ENCODE data around the gene ZW10.
"Not testable (repeated sequence)": the region's sequence is repeated elsewhere in the genome, so short reads cannot be mapped to it uniquely, and the experiment has no call there.

Gene ZW10

GRCh38 chr11:113763040-113763439 is 10.5 kb downstream of the ZW10 start:
- not testable (repeated sequence) for DNase-seq (ENCODE audit: low read depth in 4 of 4, low spot score in 1 of 4)

GRCh38 chr11:113760241-113760640 is 13.3 kb downstream of the ZW10 start:
- no peak for DNase-seq (ENCODE audit: low read depth in 4 of 4, low spot score in 1 of 4)

- DNase-seq (ENCODE audit: low read depth in 4 of 4, low spot score in 1 of 4) = no peak
These were observed 20.6 kb downstream of the ZW10 start for GRCh38 chr11:113752932-113753331.

- DNase-seq (ENCODE audit: low read depth in 4 of 4, low spot score in 1 of 4) = no peak
These were observed 37.2 kb downstream of the ZW10 start for GRCh38 chr11:113736323-113736722.

DNA sequence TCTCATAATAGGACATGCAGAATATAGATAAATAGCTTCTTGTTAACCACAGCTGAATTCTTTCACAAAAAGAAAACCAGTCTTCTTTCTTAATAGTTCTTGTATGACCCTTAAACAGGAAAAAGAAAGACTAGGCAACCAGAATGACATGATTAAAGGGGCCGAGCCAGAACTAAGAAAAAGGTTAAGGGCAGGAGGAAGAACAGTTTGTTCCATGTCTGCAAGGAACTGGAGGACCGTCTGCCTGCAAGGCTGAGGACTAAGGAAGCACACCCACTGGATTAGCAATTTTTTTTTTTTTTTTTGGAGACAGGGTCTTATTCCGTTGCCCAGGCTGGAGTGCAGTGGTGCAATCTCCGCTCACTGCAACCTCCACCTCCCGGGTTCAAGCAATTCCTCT is 41.4 kb downstream of the ZW10 start:
- no peak for DNase-seq (ENCODE audit: low read depth in 4 of 4, low spot score in 1 of 4)

DNA sequence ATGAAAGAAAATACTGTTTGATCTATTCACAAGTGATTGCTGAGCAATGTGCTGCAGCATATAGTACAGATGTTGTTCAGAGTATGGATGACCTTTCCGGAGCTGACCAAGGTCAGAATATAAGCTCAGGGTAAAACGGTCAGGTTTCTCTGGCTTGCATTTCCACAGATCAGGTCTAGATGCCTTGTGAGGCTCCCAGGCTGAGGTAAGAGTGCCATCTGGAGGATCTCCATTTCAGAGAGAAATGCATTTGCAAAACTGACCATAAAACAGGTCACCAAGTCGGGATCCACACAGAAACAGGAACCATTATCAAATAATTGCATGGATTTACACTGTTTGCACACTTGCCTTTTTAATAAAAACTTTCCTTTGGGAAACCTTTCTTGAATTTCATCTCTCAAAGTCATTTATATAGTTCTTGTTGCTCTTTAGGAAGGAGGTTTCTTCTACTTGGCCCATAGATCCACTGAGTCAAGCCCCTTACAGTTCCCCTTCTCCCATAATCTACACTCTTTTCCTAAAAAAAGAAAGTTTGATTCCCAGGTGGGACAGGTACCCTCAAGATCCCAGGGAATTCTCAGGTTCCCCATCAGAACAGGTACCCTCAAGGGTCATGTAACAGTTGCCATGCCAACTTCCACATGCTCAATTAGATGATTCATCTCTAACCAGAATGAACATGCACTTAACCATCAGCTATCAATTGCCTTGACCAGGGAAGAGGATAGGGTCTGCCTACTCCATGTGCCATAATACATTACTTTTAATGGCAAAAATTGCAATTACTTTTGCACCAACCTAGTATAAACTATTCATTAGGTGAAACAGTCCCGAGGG is 42.4 kb downstream of the ZW10 start:
- DNase-seq (ENCODE audit: low read depth in 4 of 4, low spot score in 1 of 4) = no peak

- DNase-seq (ENCODE audit: low read depth in 4 of 4, low spot score in 1 of 4) = no peak
These were observed 44.0 kb downstream of the ZW10 start for GRCh38 chr11:113729456-113729855.

- no peak for DNase-seq (ENCODE audit: low read depth in 4 of 4, low spot score in 1 of 4)
These were observed 44.7 kb downstream of the ZW10 start for GRCh38 chr11:113728814-113729213.

DNA sequence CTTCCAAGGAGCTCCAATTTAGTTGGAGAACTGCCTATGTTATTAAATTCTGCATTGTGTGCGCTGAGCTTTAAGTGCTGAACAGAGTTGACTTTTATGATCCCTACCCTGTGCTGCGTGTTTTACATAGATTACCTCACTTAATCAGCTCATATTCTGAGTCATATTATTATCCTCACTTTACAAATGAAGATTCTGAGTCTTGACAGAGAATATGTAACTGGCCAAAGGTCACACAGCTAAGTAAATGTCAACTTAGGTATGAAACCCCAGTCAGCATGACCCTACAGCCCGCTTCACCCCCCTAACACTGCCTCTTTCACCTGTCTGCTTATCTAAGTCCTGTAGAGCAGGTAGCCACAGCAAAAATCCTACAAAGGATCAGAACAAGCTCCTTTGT is 47.6 kb downstream of the ZW10 start:
- DNase-seq (ENCODE audit: low read depth in 4 of 4, low spot score in 1 of 4) = no peak

- DNase-seq (ENCODE audit: low read depth in 4 of 4, low spot score in 1 of 4) = no peak
These were observed 48.1 kb downstream of the ZW10 start for GRCh38 chr11:113725407-113725806.

- DNase-seq (ENCODE audit: low read depth in 4 of 4, low spot score in 1 of 4) = no peak
These were observed 48.7 kb downstream of the ZW10 start for GRCh38 chr11:113724778-113725177.

GRCh38 chr11:113723787-113724186 is 49.7 kb downstream of the ZW10 start:
- DNase-seq (ENCODE audit: low read depth in 4 of 4, low spot score in 1 of 4) = no peak

GRCh38 chr11:113722934-113723333 is 50.6 kb downstream of the ZW10 start:
- DNase-seq (ENCODE audit: low read depth in 4 of 4, low spot score in 1 of 4) = no peak

GRCh38 chr11:113722221-113722620 is 51.3 kb downstream of the ZW10 start:
- no peak for DNase-seq (ENCODE audit: low read depth in 4 of 4, low spot score in 1 of 4)

DNA sequence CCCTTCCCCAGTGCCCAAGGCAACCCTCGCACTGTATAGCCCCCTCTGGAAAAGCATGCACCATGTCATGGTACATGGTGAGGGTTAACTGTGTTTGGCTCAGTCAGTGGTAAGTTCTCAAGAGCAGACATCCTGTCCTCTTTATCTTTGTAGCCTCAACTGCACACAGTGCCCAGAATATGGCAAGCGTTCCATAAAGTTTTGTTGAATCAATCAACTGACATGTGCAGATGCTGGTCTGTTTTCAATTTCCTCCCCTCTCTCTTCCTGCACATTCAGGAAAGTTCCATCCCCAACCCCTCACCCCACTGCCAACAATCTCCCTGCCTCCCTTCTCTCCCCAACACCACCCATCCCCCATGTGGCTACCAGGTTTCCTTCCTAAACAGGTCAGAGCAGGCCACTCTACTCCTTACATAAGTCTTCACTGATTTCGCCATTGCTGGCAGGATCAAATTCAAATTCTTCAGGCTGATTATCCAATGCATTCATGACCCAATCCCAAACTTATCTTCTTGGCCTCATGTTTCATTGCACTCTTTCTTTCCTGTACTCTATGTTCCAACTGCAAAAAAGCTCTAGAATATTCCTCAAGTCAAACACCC is 51.9 kb downstream of the ZW10 start:
- no peak for DNase-seq (ENCODE audit: low read depth in 4 of 4, low spot score in 1 of 4)

DNA sequence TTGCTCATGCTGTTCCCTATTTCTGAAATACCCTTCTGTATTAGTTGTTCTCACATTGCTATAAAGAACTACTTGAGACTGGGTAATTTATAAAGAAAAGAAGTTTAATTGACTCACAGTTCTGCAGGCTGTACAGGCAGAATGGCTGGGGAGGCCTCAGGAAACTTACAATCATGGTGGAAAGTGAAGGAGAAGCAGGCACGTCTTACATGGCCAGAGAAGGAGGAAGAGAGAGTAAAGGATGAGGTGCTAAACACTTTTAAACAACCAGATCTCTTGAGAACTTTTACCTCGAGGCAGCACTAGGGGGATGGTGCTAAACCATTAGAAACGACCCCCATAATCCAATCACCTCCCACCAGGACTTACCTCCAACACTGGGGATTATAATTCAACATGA is 53.0 kb downstream of the ZW10 start:
- DNase-seq (ENCODE audit: low read depth in 4 of 4, low spot score in 1 of 4) = not testable (repeated sequence)

DNA sequence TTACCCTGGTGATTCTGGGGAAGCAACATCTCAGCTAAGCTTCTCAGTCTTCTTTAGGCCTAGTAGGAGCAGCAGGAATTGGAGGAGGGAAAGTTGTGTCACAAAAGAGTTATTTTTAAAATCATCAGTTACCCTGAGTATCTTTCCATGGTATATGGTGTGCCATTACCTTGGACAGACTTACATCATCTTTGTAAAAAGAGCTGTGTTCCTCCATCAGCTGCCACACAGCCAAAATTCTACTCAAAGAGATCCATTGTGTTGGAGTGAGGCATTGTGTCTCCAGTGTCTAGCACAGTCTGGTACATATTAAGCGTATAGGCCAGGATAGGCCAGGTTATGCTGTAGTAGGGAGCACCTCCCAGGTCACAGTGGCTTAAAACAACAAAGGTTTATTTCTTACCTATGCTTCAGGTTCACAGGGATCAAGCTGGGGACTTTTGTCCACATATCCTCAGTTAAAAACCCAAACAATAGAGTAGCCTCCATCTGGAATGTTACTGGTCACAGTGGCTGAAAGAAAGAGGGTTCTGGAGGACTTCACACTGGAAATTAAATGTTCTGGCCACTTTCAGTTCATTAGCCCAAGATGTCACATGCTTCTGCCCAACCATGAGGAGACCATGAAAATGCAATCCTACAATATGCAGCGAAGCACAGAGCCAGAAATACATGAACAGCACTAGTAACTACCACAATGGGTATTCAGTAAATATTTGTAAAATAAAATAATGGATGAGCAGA is 57.4 kb downstream of the ZW10 start:
- no peak for DNase-seq (ENCODE audit: low read depth in 4 of 4, low spot score in 1 of 4)

DNA sequence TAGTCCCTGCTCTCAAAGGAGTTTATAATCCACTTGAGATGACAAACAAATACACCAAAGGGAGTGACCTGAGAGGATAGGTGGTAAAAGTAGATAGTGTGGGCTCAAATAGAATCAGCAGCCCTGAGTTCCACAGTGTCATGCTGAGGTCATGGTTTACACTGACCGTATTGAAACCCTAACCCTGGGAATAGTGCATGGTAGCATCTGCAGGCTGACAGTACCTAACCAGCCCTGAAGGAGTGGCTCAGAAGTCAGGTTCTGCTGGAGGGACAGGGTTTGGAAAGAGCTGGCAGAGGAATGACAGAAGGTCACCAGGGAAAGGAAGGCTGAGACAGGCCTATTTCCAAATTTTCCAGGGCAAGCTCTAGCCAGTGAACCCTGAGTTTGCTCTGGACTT is 58.2 kb downstream of the ZW10 start:
- DNase-seq (ENCODE audit: low read depth in 4 of 4, low spot score in 1 of 4) = no peak

GRCh38 chr11:113710989-113711388 is 62.5 kb downstream of the ZW10 start:
- DNase-seq (ENCODE audit: low read depth in 4 of 4, low spot score in 1 of 4) = no peak

DNA sequence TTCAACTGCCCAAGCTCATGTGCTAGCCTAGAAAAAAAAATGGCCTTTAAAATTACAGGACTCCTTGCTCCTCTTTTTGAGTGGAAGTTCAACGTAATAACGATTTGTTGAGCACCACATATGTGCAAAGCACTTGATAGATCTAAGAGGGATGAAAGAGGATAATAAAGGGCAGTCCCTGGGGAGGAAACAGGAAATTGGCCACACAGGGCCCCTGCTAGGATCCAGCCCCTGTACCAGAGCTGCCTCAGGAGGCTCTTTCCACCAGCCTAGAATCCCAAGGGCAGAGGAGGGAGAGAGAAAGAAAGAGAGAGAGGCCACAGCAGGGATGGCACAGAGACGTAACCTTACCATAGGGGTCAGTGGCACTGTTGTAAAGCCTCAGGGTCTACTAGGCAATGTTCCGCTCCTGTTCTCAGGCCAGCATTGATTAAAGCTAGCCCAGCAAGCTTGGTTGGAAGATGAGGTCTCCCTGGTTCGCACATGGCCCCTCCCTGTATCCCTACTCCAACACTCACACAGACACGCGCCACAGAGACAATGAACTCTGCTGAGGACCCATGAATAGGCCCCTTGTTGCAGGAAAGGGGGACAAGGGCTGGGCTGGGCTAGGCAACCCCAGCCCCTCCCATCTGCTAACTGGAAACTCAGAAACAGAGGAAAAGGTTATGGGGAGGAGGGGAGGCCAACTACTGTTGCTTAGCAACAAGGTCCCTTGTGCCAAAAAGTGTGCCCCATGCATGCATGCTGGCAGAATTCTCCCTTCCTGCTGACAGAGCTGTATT is 67.4 kb downstream of the ZW10 start, which contains the start of gene TMPRSS5:
Gene TMPRSS5, minus strand, starts transcription at position 438 of the 785 bp plus-strand sequence. Its CDS starts 84 bp downstream, at position 354.
- DNase-seq (ENCODE audit: low read depth in 4 of 4, low spot score in 1 of 4) = no peak

- not testable (repeated sequence) for DNase-seq (ENCODE audit: low read depth in 4 of 4, low spot score in 1 of 4)
These were observed 69.9 kb downstream of the ZW10 start for GRCh38 chr11:113703551-113703950.
